GM11168 (cell line): Measurements from ENCODE around the gene MAPKAP1.

Experiments
- in situ Hi-C: fragments of 300-500 bp; cut with MboI; formaldehyde crosslinking; loops from one replicate; pipeline ENCODE4 v1.12.0; 2022; ENCODE audit warnings: low sequenced_read_pairs; ENCODE audit not compliant: unreplicated experiment

MAPKAP1 gene

GRCh38 chr9:125525921-125526631 lies 180.9 kb downstream of the MAPKAP1 start:
- in situ Hi-C loops: no loop called here

GRCh38 chr9:125524583-125525355 lies 182.2 kb downstream of the MAPKAP1 start:
- in situ Hi-C loops: no loop called here

- in situ Hi-C loops: no loop called here
Measured at GRCh38 chr9:125523681-125524080, 183.3 kb downstream of the MAPKAP1 start.

- in situ Hi-C loops: no loop called here
Measured at GRCh38 chr9:125522328-125522725, 184.7 kb downstream of the MAPKAP1 start.

GRCh38 chr9:125521462-125522327 lies 185.3 kb downstream of the MAPKAP1 start:
- in situ Hi-C loops: no loop called here

GRCh38 chr9:125519734-125520133 lies 187.3 kb downstream of the MAPKAP1 start:
- in situ Hi-C loops: no loop called here

- in situ Hi-C loops: no loop called here
Measured at GRCh38 chr9:125517577-125517976, 189.4 kb downstream of the MAPKAP1 start.

GRCh38 chr9:125515983-125516940 lies 190.7 kb downstream of the MAPKAP1 start:
- in situ Hi-C loops: no loop called here

- in situ Hi-C loops: no loop called here
Measured at GRCh38 chr9:125515281-125515680, 191.7 kb downstream of the MAPKAP1 start.

GRCh38 chr9:125514468-125514867 lies 192.5 kb downstream of the MAPKAP1 start:
- in situ Hi-C loops: no loop called here

GRCh38 chr9:125513668-125514413 lies 193.2 kb downstream of the MAPKAP1 start:
- in situ Hi-C loops: no loop called here

GRCh38 chr9:125513303-125513667 lies 193.7 kb downstream of the MAPKAP1 start:
- in situ Hi-C loops: no loop called here

- in situ Hi-C loops: no loop called here
Measured at GRCh38 chr9:125511789-125512660, 195.0 kb downstream of the MAPKAP1 start.

- in situ Hi-C loops: no loop called here
Measured at GRCh38 chr9:125510980-125511379, 196.0 kb downstream of the MAPKAP1 start.

- in situ Hi-C loops: no loop called here
Measured at GRCh38 chr9:125509476-125509875, 197.5 kb downstream of the MAPKAP1 start.

GRCh38 chr9:125508249-125508648 lies 198.8 kb downstream of the MAPKAP1 start:
- in situ Hi-C loops: no loop called here

GRCh38 chr9:125507226-125507625 lies 199.8 kb downstream of the MAPKAP1 start:
- in situ Hi-C loops: no loop called here

GRCh38 chr9:125505988-125506438 lies 201.0 kb downstream of the MAPKAP1 start:
- in situ Hi-C loops: no loop called here
